ELR (cell line): ENCODE measurements around the gene ST3GAL3.

Source experiments
- DNase-seq: peaks from one replicate; pipeline ENCODE4 v3.0.0-alpha.2; 2015; ENCODE audit warnings: low read depth

The ST3GAL3 gene

GRCh38 chr1:43786960-43787359 lies 79.6 kb downstream of the ST3GAL3 start:
- no peak for DNase-seq

DNA sequence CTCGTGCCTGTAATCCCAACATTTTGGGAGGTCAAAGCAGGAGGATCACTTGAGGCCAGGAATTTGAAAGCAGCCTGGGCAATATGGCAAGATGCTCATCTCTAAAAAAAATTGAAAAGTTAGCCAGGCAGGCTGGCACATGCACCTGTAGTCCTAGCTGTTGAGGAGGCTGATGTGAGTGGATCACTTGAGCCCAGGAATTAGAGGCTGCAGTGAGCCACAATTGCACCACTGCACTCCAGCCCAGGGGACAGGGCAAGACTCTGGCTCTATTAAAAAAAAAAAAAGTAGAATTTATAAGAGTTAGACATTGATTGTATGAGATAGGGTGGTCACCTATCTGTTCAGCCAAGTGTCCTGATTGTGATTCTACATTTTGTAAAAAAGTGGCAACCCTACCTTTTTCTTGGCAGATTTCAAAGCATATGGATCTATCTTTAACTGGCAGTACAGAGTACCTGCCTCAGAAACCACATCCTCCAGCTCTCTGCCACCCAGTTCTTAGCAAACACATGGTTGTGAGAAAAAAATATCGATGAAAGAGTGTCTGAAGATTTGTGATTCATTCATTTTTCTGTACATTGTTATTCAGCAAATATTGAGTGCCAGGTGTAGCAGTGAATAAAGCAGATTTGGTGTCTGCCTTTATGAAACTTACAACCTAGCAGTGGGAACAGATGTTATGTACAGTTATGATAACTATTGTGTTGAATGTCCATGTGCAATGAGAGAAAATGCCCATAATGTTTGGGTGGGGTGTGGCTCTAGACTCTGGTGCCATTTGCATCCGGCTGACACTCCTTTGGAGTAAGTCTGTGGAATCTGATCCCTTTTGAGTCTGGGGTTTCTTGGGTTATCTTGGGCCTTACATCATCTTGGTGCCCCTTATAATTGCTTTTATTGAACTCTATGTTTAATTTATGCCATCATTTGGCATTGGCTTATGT lies 82.5 kb downstream of the ST3GAL3 start:
- DNase-seq: no peak

DNA sequence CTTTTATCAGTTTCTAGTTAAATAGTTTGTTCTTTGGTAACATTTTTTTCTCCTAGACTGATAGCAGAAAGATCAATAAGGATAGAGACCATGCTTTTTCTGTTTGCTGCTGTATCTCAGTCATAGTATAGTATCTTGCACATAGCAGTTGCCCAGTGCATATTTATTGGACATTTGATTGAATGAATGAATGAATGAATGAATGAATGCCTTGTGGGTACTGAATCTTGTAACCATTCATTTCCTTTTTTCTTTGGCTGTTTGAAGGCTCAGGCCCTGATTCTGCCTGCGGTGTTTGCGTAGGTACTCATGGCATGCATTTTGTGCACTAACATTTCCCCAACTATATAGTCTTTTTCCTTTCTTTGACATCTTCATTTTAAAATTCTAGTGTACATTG lies 83.9 kb downstream of the ST3GAL3 start:
- no peak for DNase-seq

DNA sequence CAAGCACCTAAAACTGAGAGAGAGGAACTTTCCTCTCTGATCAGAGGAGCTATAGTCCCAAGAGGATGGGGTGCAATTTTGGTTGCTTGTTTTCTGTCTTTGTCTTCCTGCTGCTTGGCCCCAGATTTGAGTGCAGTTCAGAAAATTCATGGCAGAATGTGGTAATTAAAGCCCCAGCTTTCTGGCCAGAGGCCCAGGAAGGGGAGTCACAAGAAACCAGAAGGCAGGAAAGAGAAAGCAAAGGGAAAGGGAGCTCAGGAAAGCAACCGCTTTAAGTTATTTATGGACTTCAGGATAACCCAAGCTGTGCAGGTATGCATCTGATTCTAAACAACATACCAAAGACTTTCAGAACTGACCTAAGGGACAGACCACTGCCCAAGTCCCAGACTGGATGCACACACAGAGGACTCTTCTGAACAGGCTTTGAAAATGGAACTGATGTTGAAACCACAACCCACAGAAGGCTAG lies 88.8 kb downstream of the ST3GAL3 start:
- DNase-seq: peak; percentile 28

- DNase-seq: no peak
Measured at GRCh38 chr1:43797891-43798290, 90.6 kb downstream of the ST3GAL3 start.

DNA sequence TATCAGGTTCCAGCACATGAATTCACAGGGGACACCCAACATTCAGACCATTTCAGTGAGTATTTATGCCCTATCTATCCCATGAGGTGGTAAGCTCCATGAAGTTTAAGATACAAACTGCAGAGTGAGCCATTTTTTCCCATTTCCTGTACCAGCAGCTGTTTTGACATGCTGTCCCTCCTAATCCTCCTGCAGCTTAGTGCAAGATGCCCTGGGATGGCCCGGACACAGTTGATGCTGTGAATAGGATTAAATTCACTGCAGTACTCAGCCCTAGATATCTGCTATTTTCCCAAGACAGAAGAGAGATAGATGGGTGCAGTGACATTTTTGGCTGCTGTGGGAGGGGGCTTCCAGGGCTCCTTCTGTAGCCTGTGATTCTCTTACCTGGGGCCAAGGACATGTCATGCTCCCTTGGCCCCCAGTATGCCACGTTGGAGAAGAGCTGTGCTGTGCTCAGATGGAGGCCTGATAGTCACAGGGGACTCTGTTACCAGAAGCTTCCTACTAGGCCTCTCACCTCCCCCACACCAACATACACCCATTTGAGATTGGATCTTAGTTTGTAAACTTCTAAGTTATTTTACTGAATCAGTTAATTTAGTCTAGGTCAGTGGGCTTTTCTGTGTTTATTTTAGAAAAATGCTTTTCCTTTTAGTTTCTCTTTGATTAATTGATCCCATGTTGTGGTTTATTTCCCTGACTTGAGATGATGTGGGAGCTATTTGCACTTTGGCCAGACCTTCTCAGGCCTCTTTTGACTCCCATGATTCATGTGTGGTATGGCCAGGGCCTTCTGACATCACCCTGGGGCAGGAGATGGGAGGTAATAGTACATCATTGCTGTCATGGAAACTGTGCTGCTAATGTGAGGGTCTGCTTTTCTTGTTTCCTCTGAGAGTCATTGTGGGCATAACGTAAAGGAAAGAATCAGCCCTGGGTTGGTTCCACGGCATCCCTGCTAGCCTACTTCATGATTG lies 92.6 kb downstream of the ST3GAL3 start:
- DNase-seq: peak; percentile 77

GRCh38 chr1:43800771-43801170 lies 93.4 kb downstream of the ST3GAL3 start:
- no peak for DNase-seq

DNA sequence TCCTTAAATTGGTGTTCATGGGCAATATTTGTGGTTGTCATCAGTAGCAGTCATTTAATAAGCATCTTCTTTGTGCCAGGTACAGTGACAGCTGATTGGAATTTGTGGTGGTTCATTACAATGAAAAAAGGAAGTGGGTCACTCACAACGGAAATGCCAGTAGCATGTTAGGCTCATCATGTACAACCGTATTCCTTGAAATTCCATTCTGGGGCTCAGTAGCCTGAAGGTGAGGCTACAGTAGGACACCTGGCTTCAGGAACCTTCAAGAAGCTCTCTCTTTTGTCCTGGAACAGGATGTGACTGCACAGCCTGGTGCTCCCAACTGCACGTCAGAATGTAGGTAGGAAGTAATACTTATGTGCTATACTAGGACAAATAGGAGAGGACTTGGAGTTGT lies 93.9 kb downstream of the ST3GAL3 start:
- peak; percentile 50 for DNase-seq

- DNase-seq: no peak
Measured at GRCh38 chr1:43802356-43802980, 95.1 kb downstream of the ST3GAL3 start.

DNA sequence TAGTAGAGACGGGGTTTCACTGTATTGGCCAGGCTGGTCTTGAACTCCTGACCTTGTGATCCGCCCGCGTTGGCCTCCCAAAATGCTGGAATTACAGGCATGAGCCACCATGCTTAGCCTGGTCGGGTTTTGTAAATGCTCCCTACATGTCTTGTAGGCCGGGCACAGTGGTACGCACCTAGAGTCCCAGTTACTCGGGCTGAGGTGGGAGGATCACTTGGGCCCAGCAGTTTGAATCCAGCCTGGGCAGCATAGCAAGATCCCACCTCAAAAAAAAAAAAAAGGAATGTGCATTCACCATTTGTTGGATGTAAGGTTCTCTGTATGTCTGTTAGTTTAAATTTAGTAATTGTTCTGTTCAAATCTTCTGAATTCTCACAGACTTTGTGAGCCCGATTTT lies 95.8 kb downstream of the ST3GAL3 start:
- DNase-seq: no peak

GRCh38 chr1:43803646-43804045 lies 96.3 kb downstream of the ST3GAL3 start:
- no peak for DNase-seq

DNA sequence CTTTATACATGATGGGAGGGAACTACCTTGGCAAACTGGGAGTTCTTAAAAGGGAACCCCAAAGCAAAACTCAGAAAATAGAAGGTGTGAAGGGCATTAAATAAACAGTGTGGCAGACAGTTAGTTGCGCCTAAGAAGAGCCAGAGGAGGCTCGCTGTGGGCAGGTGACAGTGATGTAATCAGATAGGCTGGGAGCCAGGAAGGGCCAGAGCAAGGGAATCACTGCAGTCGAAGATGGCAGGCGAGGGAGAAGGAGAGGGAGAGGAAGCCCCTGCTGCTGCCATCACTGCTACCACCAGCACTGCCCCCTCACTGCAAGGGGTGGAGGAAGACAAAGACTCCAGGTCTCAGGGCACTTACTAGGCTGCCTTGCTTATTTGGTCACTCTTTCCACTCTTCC lies 97.2 kb downstream of the ST3GAL3 start:
- no peak for DNase-seq

DNA sequence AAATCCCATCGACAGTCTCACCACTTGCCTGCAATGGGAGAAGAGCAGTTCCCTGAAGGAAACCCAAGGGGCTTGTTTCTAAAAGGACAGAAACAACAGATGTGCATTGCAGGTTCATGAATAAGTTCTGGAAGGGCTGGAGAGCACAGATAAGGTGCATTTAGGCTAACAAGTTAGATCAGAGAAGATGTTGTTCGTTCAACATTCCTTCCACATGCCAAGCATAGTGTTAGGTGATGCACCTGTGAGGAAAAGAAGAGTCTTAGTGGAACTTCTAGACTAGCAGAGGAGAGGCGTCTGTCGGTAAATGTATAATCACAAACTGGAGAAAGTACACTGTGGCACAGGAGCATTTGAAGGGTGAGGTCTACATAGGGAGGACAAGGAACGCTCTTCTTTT lies 98.0 kb downstream of the ST3GAL3 start:
- no peak for DNase-seq

DNA sequence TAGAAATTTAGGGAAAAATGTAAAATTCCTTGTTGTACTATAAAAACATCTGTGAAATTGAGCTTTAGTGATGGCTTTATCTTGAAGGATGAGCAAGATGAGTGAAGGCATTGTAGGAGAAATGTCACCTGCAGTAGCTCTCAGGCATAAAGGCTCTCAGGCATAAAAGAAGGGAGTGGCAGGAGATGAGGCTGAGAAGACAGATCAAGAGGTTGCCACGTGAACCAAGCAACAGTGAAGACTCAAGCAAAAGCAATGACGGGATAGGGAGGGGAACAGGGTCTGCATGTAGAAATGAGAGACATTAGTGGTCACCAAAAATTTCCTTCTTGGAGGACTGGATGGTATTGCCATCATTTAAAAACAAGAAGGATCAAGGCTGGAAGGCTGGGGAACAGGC lies 98.8 kb downstream of the ST3GAL3 start:
- no peak for DNase-seq

- no peak for DNase-seq
Measured at GRCh38 chr1:43809097-43809673, 101.8 kb downstream of the ST3GAL3 start.

DNA sequence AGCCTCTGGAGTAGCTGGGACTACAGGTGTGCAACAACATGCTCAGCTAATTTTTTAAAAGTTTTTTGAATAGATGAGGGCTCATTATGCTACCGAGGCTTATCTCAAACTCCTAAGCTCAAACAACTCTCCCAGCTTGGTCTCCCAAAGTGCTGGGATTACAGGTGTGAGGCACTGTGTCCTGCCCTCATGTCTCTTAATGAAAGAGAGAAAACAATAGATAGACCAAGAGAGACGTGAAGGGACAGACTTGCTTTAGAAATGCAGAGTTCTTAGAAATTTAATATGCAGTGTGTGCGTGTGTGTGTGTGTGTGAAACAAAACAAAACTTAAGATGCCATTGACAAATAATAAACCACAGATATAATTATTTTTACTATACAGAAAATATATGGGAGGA lies 105.2 kb downstream of the ST3GAL3 start:
- no peak for DNase-seq

GRCh38 chr1:43814401-43814800 lies 107.1 kb downstream of the ST3GAL3 start:
- DNase-seq: no peak

GRCh38 chr1:43817304-43817939 lies 110.1 kb downstream of the ST3GAL3 start:
- DNase-seq: no peak

GRCh38 chr1:43818691-43819090 lies 111.4 kb downstream of the ST3GAL3 start:
- no peak for DNase-seq

DNA sequence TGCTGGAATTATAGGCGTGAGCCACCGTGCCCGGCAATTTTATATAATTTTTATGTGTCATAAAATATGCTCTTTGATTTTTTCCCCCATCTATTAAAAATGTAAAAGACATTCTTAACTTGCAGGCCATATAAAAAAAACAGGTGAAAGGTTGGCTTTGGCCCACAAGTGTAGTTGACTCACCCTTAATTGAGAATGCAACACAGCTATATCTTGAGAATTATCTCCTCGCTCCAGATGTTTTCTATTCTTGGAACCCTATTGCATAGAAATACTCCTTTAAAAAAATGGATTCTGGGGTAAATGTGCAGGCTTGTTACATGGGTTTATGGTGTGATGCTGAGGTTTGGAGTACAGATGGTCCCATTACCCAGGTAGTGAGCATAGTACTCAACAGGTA lies 112.0 kb downstream of the ST3GAL3 start:
- no peak for DNase-seq

DNA sequence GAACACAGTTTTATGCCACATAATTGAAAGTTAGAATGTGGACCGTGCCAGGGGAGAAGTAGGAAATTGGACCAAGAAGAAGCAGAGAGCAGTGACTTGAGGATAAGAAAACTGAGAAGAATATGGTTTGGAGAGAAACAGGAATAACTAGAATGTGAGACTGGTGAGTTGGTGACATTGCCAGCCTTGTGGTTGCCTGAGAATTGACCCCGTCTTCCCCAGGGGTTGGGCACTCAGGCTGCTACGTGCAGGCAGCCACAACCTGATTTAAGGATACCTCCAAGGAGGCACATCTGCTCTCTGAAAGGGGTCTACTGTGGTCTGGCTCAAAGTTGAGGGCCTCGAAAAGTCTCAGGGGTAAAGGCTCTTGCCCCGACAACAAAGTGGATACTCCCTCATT lies 114.1 kb downstream of the ST3GAL3 start:
- no peak for DNase-seq
